Panc1 (cell line): Measurements from ENCODE around the gene ASMTL. TPM values are rescaled to one million over a fixed set of nuclear protein-coding genes. Genes with fewer than 3 reads are reported as not detected.

ENCODE experiments used
- ATAC-seq: fragments of 200-7000 bp; cut with Tn5 transposase; 2 replicates; pipeline ENCODE4 v1.9.1; 2020; ENCODE audit warnings: mild to moderate bottlenecking, moderate library complexity
- BruUV-seq: library from RNA; stranded (reverse); fragments of 400-500 nt; replicated peaks from 2 replicates; lab custom pipeline; 2021; lab: Mats Ljungman, UMichigan
- CTCF ChIA-PET: fragments of 300-600 bp; sonication (Branson Sonifier 250); formaldehyde crosslinking; loops from one replicate; lab custom pipeline; 2022; ENCODE audit warnings: antibody characterized with exemption; lab: Charles Lee
- POLR2A ChIA-PET: fragments of 300-600 bp; sonication (Branson Sonifier 250); formaldehyde crosslinking; loops from one replicate; lab custom pipeline; 2022; ENCODE audit warnings: antibody characterized with exemption; lab: Charles Lee
- DNase-seq: peaks from one replicate; pipeline ENCODE4 v3.0.0-alpha.2; 2010; ENCODE audit warnings: low read depth, low spot score
- H3K27ac ChIP-seq: 2 replicates; pipeline ENCODE4 v1.5.1; 2011; ENCODE audit warnings: mild to moderate bottlenecking, low read length, inconsistent platforms
- H3K27me3 ChIP-seq: fragments of 200-500 bp; sonication (Bioruptor generic); 2 replicates; pipeline ENCODE4 v1.6.0; 2014; ENCODE audit warnings: low read length, inconsistent platforms; ENCODE audit not compliant: control insufficient read depth, insufficient read depth
- H3K36me3 ChIP-seq: fragments of 200-500 bp; sonication (Bioruptor generic); 2 replicates; pipeline ENCODE4 v1.5.1; 2014; ENCODE audit warnings: inconsistent platforms, mild to moderate bottlenecking, low read length, moderate library complexity; ENCODE audit not compliant: control insufficient read depth, insufficient read depth
- H3K4me1 ChIP-seq: 2 replicates; pipeline ENCODE4 v1.5.1; 2011; ENCODE audit warnings: inconsistent platforms, mild to moderate bottlenecking, low read length, moderate library complexity; ENCODE audit not compliant: control insufficient read depth, insufficient read depth
- H3K4me3 ChIP-seq, 2 experiments: 2 replicates each; pipeline ENCODE4 v1.5.1; 2011 to 2012; ENCODE audit warnings: low read depth in 2 of 2, low read length in 2 of 2, mild to moderate bottlenecking in 2 of 2, inconsistent platforms in 1 of 2, moderate library complexity in 1 of 2
- H3K9me3 ChIP-seq: fragments of 200-500 bp; sonication (Bioruptor generic); 2 replicates; pipeline ENCODE4 v1.5.1; 2014; ENCODE audit warnings: low read depth, mild to moderate bottlenecking, inconsistent platforms, low read length, moderate library complexity; ENCODE audit not compliant: control insufficient read depth, insufficient read depth
- CTCF ChIP-seq: fragments of 450-650 bp; IDR thresholded peaks from 2 replicates; pipeline ENCODE4 v1.5.1; 2017; ENCODE audit warnings: mild to moderate bottlenecking
- POLR2AphosphoS5 ChIP-seq: IDR thresholded peaks from 2 replicates; pipeline ENCODE4 v1.6.1; 2012; ENCODE audit warnings: mild to moderate bottlenecking, low read depth, low read length, moderate library complexity
- REST ChIP-seq, 2 experiments: IDR thresholded peaks; 2 replicates each; pipeline ENCODE4 v1.6.1; 2011 to 2012; ENCODE audit warnings: low read depth in 2 of 2, control low read depth in 1 of 2, low read length in 1 of 2, mild to moderate bottlenecking in 1 of 2, moderate library complexity in 1 of 2; ENCODE audit not compliant: insufficient read depth in 1 of 2
- SIN3A ChIP-seq: IDR thresholded peaks from 2 replicates; pipeline ENCODE4 v1.6.1; 2012; ENCODE audit warnings: low read depth, mild to moderate bottlenecking, low read length, moderate library complexity, borderline replicate concordance; ENCODE audit not compliant: insufficient read depth
- TCF7L2 ChIP-seq: IDR thresholded peaks from 2 replicates; pipeline ENCODE4 v1.6.1; 2011; ENCODE audit warnings: mild to moderate bottlenecking, low read depth, low read length, inconsistent platforms
- in situ Hi-C: cut with HindIII; loops from 2 replicates; pipeline ENCODE4 v1.10.0; 2016; ENCODE audit warnings: low sequenced_read_pairs, low pct_unique_long_range_greater_than_20kb
- intact Hi-C: fragments of 100-400 bp; cut with micrococcal nuclease; formaldehyde crosslinking; loops from one replicate; pipeline ENCODE4 v1.10.0; 2022; ENCODE audit not compliant: unreplicated experiment
- total RNA-seq: library from RNA; stranded (reverse); gene quantifications from one replicate; pipeline ENCODE4 v1.2.1, GENCODE V29; 2021; ENCODE audit not compliant: unreplicated experiment

Gene ASMTL
- total RNA-seq, 1 experiment from 2014 or later: 16.5 TPM

- Histone ChIP-seq H3K4me1 (no peaks in the 10 kb centered on the region), H3K27ac (no peak overlapping the region), H3K27me3 (no peaks in the 10 kb centered on the region), H3K4me3 (no peak overlapping the region), H3K9me3 (no peaks in the 10 kb centered on the region), H3K36me3 (no peaks in the 10 kb centered on the region)
- TF ChIP-seq TCF7L2 (no peak), SIN3A (no peak), REST (IDR thresholded peaks at IDR 0.05; ENCODE audit: insufficient read depth in 1 of 2, low read depth in 2 of 2, low read length in 1 of 2) (no peak), POLR2AphosphoS5 (no peak), CTCF (no peak)
- BruUV-seq: no TSS peak
- ATAC-seq (no peak), DNase-seq (no peak)
- intact Hi-C loops (no loop called here), in situ Hi-C loops (no loop called here)
- POLR2A ChIA-PET: no interaction called here
- CTCF ChIA-PET: no interaction called here
Observed at GRCh38 chrX:1486749-1487361, 34.1 kb upstream of the ASMTL start.

GRCh38 chrX:1486177-1486576, 33.5 kb upstream of the ASMTL start:
- no peaks in the 10 kb centered on the region for H3K9me3 ChIP-seq
- CTCF ChIA-PET: no interaction called here
- no peaks in the 10 kb centered on the region for H3K36me3 ChIP-seq
- no peak overlapping the region for H3K27ac ChIP-seq
- in situ Hi-C loops (no loop called here), intact Hi-C loops (no loop called here)
- H3K4me1 ChIP-seq: no peaks in the 10 kb centered on the region
- H3K4me3 ChIP-seq: no peak overlapping the region
- no peak for TF ChIP-seq SIN3A
- no peak for TF ChIP-seq TCF7L2
- no peak for TF ChIP-seq CTCF
- no peak for TF ChIP-seq REST (IDR thresholded peaks at IDR 0.05; ENCODE audit: insufficient read depth in 1 of 2, low read depth in 2 of 2, low read length in 1 of 2)
- TF ChIP-seq POLR2AphosphoS5: no peak
- ATAC-seq (no peak), DNase-seq (no peak)
- POLR2A ChIA-PET: no interaction called here
- no peaks in the 10 kb centered on the region for H3K27me3 ChIP-seq
- no TSS peak for BruUV-seq
